Stimulated activated CD8-positive, alpha-beta memory T cell treated with anti-CD3 and anti-CD28 coated beads, Interleukin-7, amount 100 ng/mL, for 48 hours (primary cell): Measurements from ENCODE around the gene EBI3.
"Not testable (repeated sequence)": the region's sequence is repeated elsewhere in the genome, so short reads cannot be mapped to it uniquely, and the experiment has no call there.

ENCODE experiments used
- DNase-seq, 2 donors: peaks; one replicate each; pipeline ENCODE4 v3.0.0-alpha.2; 2020; ENCODE audit warnings: low read depth in 1 of 2; ENCODE audit errors: extremely low read depth in 1 of 2

EBI3 gene

GRCh38 chr19:4199699-4200293, 29.5 kb upstream of the EBI3 start:
- no peak for DNase-seq

GRCh38 chr19:4200940-4201542, 28.3 kb upstream of the EBI3 start:
- DNase-seq = no peak

DNA sequence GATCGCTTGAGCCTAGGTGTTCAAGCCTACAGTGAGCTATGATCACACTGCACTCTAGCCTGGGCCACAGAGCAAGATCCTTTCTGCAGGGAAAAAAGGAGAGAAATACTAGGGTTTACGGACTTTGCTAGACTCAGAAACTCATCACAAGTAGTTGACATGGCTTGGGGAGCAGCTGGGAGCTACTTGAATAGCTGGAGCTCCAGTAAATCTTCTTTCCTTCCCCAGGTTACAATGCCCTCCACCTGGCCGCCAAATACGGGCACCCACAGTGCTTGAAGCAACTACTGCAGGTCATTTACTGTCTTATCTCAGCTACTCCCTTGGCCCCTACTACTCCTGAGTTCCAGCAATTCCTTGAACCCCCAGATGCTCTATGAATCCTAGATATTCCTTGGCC, 27.5 kb upstream of the EBI3 start:
- DNase-seq = no peak

DNA sequence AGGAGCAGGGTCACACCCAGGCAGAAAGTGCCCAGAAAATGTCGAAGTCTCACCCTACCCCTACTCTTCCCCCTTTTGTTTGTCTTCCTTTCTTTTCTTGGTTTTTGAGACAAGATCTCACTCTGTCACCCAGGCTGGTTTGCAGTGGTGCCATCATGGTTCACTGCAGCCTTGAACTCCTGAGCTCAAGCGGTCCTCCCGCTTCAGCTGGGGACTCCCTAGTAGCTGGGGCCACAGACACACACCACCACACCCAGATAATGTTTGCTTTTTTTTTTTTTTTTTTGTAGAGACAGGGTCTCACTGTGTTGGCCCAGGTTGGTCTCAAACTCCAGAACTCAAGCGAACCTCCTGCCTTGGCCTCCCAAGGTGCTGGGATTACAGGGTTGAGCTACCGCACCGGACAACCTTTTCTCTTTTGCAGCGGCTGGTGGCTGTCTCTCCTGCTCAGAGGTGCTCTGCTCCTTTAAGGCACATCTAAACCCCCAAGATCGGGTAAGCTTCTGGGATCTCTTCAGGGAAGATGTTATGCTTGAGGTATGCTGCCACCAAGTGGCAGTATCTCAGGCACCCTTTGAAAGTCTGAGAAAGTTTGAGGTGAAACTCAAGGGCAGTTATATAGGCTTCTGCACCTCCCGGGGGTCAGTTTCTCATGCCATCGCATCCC, 22.4 kb upstream of the EBI3 start:
- no peak for DNase-seq

DNA sequence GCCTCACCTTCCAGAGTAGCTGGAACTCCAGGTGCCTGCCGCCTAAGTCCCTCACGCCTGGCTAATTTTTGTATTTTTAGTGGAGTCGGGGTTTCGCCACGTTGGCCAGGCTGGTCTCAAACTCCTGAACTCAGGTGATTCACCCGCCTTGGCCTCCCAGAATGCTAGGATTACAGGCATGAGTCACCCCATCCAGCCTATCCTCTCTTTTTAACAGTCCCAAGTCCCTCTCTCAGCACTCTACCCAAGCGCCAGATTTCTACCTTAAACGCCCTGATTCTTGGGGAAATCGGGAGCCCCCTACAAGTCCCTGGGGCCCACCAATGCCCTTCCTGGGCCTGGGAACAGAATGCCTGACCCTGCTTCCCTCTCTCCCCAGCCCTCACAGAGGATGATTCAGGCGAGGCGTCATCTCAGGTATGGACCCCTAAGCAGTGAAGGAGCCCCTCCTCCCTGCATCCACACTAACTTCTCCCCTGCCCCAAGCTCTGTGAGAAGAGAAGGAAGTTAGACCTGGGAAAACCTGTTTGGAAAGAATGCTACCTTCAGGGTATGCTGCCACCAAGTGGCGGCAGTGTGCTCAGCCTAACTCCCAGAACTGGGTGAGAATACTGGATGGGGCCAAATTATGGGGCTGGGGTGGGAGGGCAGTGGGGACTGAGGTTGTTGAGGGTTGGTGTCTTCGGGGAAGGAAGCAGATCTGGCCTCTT, 20.8 kb upstream of the EBI3 start:
- no peak for DNase-seq

DNA sequence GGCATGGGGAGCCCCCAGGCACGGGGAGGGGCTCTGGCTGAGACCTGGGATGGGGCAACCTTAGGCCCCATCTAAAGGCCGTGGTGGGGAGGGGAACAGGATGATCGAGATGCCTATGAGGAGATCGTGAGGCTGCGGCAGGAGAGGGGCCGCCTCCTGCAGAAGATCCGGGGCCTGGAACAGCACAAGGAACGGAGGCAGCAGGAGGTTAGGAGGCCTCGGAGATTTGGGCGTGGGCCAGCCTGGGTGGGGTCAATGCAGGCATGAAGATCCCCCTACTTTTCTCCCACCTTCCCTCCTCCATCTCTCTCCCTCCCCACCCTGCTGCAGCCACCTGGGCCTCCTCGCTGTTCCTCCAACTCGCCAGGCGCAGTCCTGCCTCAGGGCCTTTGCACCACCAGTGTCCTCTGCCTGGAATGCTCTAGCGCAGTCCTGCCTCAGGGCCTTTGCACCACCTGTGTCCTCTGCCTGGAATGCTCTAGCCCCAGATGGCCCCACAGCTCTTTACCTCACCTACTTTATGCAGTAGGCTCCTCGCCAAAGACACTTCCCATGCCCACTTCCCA, 19.1 kb upstream of the EBI3 start:
- DNase-seq = no peak

GRCh38 chr19:4213116-4213515, 16.2 kb upstream of the EBI3 start:
- no peak for DNase-seq

DNA sequence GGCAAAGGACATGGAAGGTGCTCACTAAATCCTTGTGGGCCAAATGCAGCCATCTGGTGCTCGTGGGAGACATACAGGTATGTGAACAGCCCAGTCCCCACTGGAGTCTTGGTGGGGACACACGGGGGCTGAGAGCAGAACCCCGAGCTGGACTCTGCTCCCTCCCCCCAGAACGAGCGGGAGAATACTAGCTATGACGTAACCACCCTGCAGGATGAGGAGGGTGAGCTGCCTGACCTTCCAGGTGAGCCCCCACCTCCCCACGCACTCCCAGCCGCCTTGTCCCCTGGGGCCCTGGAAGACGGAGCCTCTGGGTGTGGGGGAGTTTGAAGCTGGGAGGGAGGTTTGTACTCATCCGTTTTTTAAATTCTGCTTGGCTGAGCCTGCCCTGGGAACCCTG, 13.5 kb upstream of the EBI3 start:
- DNase-seq = no peak

DNA sequence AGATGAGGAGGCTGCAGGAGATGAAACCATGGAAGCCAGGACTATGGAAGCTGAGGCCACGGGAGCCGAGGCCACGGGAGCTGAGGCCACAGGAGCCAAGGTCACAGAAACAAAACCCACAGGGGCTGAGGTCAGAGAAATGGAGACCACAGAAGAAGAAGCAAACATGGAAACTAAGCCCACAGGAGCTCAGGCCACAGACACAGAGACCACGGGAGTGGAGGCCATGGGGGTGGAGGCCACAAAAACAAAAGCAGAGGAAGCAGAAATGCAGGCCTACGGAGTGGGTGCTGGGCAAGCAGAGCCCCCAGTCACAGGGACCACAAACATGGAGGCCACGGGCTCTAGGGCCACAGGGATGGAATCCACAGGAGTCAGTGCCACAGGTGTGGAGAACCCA, 12.5 kb upstream of the EBI3 start:
- DNase-seq = no peak

DNA sequence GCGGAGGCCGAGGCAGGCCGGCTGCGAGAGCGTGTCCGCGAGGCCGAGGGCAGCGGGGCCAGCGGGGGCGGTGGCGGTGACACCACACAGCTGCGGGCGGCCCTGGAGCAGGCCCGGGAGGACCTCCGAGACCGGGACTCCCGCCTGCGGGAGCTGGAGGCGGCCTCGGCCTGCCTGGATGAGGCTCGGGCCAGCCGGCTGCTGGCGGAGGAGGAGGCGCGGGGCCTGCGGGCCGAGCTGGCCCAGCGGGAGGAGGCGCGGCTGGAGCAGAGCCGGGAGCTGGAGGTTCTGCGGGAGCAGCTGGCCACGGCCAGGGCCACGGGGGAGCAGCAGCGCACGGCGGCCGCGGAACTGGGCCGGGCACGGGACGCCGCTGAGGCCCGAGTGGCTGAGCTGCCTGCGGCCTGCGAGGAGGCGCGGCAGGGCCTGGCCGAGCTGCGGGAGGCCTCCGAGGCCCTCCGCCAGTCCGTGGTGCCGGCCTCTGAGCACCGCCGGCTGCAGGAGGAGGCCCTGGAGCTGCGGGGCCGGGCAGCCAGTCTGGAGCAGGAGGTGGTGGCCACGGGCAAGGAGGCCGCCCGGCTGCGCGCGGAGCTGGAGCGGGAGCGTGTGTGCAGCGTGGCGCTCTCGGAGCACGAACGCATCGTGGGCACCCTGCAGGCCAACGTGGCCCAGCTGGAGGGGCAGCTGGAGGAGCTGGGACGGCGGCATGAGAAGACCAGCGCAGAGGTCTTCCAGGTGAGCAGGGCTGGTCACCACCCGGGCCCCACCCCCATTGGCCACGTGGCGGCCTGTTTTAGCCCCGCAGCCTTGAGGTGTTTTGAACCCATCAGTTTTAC, 11.7 kb upstream of the EBI3 start:
- no peak for DNase-seq

DNA sequence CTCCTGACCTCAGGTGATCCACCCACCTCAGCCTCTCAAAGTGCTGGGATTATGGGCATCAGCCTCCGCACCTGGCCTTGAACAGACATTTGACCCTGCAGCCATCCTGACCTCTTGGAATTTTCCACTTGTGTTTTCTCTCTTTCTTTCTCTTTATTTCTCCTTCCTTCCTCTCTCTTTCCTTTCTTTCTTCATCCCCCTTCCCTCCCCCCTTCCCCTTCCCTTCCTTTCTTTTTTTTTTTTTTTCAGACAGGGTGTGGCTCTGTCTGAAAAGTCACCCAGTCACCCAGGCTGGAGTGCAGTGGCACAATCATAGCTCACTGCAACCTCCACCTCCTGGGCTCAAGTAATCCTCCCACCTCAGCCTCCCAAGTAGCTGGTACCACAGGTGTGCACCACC, 10.8 kb upstream of the EBI3 start:
- not testable (repeated sequence) for DNase-seq

DNA sequence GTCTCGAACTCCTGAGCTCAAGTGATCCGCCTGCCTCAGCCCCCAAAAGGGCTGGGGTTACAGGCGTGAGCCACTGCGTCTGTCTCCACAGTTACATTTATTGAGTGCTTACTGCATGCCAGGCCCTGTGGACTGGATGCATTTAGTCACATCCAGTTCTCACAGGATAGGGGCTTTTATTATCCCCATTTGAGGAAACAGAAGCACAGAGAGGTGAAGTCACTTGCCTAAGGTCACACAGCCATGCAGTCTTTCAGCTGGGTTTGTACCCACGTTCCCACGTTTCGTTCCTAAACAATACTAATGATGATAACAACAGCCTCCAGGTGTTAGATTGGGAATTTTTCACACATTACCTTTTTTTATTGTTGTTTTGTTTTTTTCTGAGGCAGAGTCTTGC, 9.1 kb upstream of the EBI3 start:
- DNase-seq = no peak

DNA sequence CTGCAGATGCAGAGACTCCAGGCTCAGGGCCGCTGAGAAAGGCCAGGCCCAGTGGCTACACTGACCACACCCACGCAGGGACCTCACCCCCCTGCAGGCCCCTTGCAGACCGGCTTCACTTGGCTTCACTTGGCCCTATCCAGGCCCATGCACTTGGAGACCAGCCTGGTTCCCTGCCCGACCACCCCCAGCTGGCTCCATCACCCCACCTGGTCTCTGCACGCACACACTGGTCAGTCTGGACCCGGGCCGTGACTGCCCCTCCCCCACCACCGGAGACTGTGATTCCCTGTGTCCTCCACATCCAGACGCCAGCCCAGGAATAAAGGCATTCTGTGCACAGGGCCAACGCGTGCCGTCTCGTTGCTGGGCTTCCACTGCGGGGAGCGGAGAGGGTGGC, 4.9 kb upstream of the EBI3 start:
- DNase-seq = no peak

- DNase-seq = no peak
These were observed 3.4 kb upstream of the EBI3 start for GRCh38 chr19:4225885-4226284.

DNA sequence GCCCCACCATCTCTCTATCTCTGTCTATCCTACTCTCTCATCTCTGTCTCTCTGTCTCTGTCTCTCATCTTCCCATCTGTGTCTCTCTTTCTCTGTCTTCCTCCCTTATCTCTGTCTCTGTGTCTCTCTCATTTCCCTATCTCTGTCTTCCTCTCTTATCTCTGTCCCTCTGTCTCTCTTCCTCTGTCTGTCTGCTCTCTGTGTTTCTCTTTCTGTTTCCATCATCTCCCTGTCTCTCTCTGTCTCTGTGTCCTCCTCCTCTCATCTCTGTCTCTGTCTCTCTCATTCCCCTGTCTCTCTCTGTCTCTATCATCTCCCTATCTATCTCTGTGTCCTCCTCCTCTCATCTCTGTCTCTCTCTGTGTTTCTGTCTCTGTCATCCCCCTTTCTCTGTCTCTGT, 1.6 kb upstream of the EBI3 start:
- DNase-seq = no peak

DNA sequence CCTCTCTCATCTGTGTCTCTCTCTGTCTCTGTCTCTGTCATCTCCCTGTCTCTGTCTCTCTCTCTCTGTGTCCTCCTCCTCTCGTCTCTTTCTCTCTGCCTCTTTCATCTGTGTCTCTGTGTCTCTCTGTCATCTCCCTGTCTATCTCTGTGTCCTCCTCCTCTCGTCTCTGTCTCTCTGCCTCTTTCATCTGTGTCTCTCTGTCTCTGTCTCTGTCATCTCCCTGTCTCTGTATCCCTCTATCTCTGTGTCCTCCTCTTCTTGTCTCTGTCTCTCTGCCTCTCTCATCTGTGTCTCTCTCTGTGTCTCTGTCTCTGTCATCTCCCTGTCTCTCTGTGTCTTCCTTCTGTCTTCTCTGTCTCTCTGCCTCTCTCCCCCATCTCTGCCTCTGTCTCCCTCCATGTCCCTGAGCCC, 551 bp upstream of the EBI3 start:
- no peak for DNase-seq

- DNase-seq = not testable (repeated sequence)
These were observed 914 bp downstream of the EBI3 start for GRCh38 chr19:4230237-4230636.

DNA sequence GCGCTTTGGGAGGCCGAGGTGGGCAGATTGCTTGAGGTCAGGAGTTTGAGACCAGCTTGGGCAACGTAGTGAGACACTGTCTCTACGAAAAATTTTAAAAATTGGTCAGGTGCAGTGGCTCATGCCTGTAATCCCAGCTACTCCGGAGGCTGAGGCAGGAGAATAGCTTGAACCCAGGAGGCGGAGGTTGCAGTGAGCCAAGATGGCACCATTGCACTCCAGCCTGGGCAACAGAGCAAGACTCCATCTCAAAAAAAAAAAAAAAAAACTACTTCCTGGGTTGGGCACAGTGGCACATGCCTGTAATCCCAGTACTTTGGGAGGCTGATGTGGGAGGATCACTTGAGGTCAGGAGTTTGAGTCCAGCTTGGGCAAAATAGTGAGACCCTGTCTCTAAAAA, 2.2 kb downstream of the EBI3 start:
- DNase-seq = not testable (repeated sequence)

DNA sequence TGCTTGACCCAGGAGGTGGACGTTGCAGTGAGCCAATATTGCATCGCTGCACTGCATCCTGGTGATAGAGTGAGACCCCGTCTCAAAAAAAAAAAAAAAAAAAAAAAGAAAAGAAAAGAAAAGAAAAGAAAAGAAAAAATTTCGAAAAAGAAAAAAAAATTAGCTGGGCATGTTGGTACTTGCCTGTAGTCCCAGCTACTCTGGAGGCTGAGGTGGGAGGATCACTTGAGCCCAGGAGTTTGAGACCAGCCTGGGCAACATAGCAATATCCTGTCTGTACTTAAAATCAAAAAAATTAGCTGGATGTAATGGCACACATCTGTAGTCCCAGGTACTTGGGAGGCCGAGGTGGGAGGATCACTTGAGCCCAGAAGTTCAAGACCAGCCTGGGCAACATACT, 2.8 kb downstream of the EBI3 start:
- DNase-seq = not testable (repeated sequence)

DNA sequence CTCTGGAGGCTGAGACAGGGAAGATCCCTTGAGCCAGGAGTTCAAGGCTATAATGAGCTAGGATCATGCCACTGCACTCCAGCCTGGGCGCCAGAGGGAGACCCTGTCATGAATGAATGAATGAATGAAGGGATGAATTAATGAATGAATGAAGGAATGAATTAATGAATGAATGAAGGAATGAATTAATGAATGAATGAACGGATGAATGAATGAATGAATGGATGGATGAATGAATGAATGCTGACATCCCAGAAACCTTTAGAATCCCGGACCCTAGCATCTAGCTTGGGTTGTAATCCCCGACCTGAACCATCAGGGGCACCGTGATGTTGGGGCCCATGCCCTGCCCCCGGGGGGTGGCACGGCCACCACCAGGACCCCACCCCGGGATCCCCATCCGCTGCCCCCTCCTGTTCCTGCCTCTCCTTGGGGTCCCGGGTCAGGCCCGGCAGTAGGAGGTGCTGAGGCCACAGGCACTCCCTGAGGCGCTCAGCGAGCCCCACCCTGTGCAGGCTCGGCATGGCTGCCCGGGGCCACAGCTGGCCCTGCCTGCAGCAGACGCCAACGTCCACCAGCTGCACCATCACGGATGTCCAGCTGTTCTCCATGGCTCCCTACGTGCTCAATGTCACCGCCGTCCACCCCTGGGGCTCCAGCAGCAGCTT, 3.4 kb downstream of the EBI3 start:
- DNase-seq = no peak
